HepG2 (cell line): ENCODE measurements around the gene CTDSP1. TPM values are rescaled to one million over a fixed set of nuclear protein-coding genes. Genes with fewer than 3 reads are reported as not detected.

Experiments used
- ARID2 ChIP-seq: sonication (generic); formaldehyde crosslinking; IDR thresholded peaks from 2 replicates; pipeline ENCODE4 v1.8.1; 2022; ENCODE audit warnings: mild to moderate bottlenecking, missing genetic modification reagents, borderline replicate concordance
- ARID5B ChIP-seq: IDR thresholded peaks from 2 replicates; pipeline ENCODE4 v1.4.0; 2020; ENCODE audit warnings: mild to moderate bottlenecking, missing genetic modification reagents
- BRD4 ChIP-seq: sonication (generic); formaldehyde crosslinking; IDR thresholded peaks from 2 replicates; pipeline ENCODE4 v1.4.0; 2020; ENCODE audit warnings: missing genetic modification reagents
- EZH2 ChIP-seq: conservative IDR thresholded peaks from 2 replicates; pipeline ENCODE4 v1.6.1; 2012; ENCODE audit warnings: mild to moderate bottlenecking, low read depth, low read length, moderate library complexity
- GABPB1 ChIP-seq: IDR thresholded peaks from 2 replicates; pipeline ENCODE4 v1.6.1; 2016; ENCODE audit warnings: mild to moderate bottlenecking, missing genetic modification reagents, moderate library complexity, missing compliant biosample characterization
- KLF13 ChIP-seq: sonication (generic); formaldehyde crosslinking; IDR thresholded peaks from 2 replicates; pipeline ENCODE4 v1.4.0; 2020; ENCODE audit warnings: mild to moderate bottlenecking, missing genetic modification reagents
- KLF16 ChIP-seq, 2 experiments: sonication (generic) in 1 of 2; formaldehyde crosslinking in 1 of 2; IDR thresholded peaks; 2 replicates each; pipeline versions ENCODE4 v1.6.1 to v1.8.0; 2016 to 2023; ENCODE audit warnings: missing genetic modification reagents in 2 of 2, missing compliant biosample characterization in 1 of 2
- MAFK ChIP-seq, 2 experiments: IDR thresholded peaks in 1 of 2; conservative IDR thresholded peaks in 1 of 2; 2 replicates each; pipeline ENCODE4 v1.6.1; 2011; ENCODE audit warnings: improper control_type of control experiment in 2 of 2, low read length in 2 of 2
- SMAD3 ChIP-seq: sonication (generic); formaldehyde crosslinking; IDR thresholded peaks from 2 replicates; pipeline ENCODE4 v1.4.0; 2020; ENCODE audit warnings: missing genetic modification reagents
- TOPORS ChIP-seq: sonication (generic); formaldehyde crosslinking; IDR thresholded peaks from 2 replicates; pipeline ENCODE4 v1.8.0; 2023; ENCODE audit warnings: mild to moderate bottlenecking, missing genetic modification reagents
- ZFP36L2 ChIP-seq: sonication (generic); formaldehyde crosslinking; IDR thresholded peaks from 2 replicates; pipeline ENCODE4 v1.4.0; 2020; ENCODE audit warnings: missing genetic modification reagents
- ZIK1 ChIP-seq: sonication (generic); formaldehyde crosslinking; IDR thresholded peaks from 2 replicates; pipeline ENCODE4 v1.5.0; 2020; ENCODE audit warnings: mild to moderate bottlenecking, low read depth, missing genetic modification reagents, borderline replicate concordance
- ZNF280B ChIP-seq: sonication (generic); formaldehyde crosslinking; IDR thresholded peaks from 2 replicates; pipeline ENCODE4 v1.5.0; 2020; ENCODE audit warnings: missing genetic modification reagents, mild to moderate bottlenecking, borderline replicate concordance
- ZNF343 ChIP-seq: sonication (generic); formaldehyde crosslinking; IDR thresholded peaks from 2 replicates; pipeline ENCODE4 v1.4.0; 2020; ENCODE audit warnings: mild to moderate bottlenecking, missing genetic modification reagents
- ZNF484 ChIP-seq: sonication (generic); formaldehyde crosslinking; IDR thresholded peaks from 2 replicates; pipeline ENCODE4 v1.5.1; 2020; ENCODE audit warnings: mild to moderate bottlenecking, low read depth, missing genetic modification reagents, borderline replicate concordance
- ZNF501 ChIP-seq: sonication (generic); formaldehyde crosslinking; IDR thresholded peaks from 2 replicates; pipeline ENCODE4 v1.5.1; 2020; ENCODE audit warnings: mild to moderate bottlenecking, moderate library complexity, missing genetic modification reagents
- ZNF687 ChIP-seq: sonication (generic); formaldehyde crosslinking; IDR thresholded peaks from 2 replicates; pipeline ENCODE4 v1.5.1; 2020; ENCODE audit warnings: mild to moderate bottlenecking, missing genetic modification reagents, moderate library complexity
- ZSCAN21 ChIP-seq: sonication (generic); formaldehyde crosslinking; IDR thresholded peaks from 2 replicates; pipeline ENCODE4 v1.8.0; 2022; ENCODE audit warnings: mild to moderate bottlenecking, missing genetic modification reagents, moderate library complexity, borderline replicate concordance
- polyA plus RNA-seq, 8 experiments: library from polyadenylated mRNA; depleted of rRNA in 3 of 8; stranded (reverse) in 7 of 8; unstranded in 1 of 8; fragments of >200 nt; fragmentation: Illumina TruSeq in 4 of 8; extraction: Trizol in 4 of 8; gene quantifications; 2 replicates each; pipeline versions ENCODE4 v1.2.1 to v1.2.3, GENCODE V29; 2011 to 2016; ENCODE audit warnings: low read depth in 4 of 8, missing spikeins in 1 of 8, mixed read lengths in 1 of 8; ENCODE audit not compliant: insufficient read depth in 1 of 8
- total RNA-seq, 5 experiments: library from RNA; depleted of rRNA; stranded (reverse); fragments of >200 nt; fragmentation: Illumina TruSeq; extraction: Trizol; gene quantifications; 2 replicates each; pipeline ENCODE4 v1.2.3, GENCODE V29; 2016; ENCODE audit warnings: low read depth in 1 of 5

CTDSP1 gene
- total and polyA plus RNA-seq, 2 of the 13 experiments (the other 11 are each of a cell fraction or from before 2014, with no cell fraction given), result 91.0 to 268 TPM

- peak; percentile 23; the same call in 1 of the 2 replicates for TF ChIP-seq KLF13 (CRISPR knock-in tag)
- no peak for TF ChIP-seq ZNF484
- TF ChIP-seq ARID2 (CRISPR knock-in tag), result peak; percentile 66; the same call in 1 of the 2 replicates
- 0 out of 2 replicates have a peak, but pooled peaks have one; percentile 13 for TF ChIP-seq BRD4
- TF ChIP-seq ZNF280B (CRISPR knock-in tag), result peak; percentile 80; the same call in 1 of the 2 replicates
- peak; percentile 86 for TF ChIP-seq ARID5B (CRISPR knock-in tag)
- peak; percentile 65; the same call in 1 of the 2 replicates for TF ChIP-seq ZSCAN21 (CRISPR knock-in tag)
- no peak for TF ChIP-seq ZFP36L2 (CRISPR knock-in tag)
- TF ChIP-seq ZNF501, result peak; percentile 93
- peak; percentile 75 for TF ChIP-seq GABPB1
- peak in 1 of 2 experiments; percentile 41; a peak in 1 of 4 replicates for TF ChIP-seq KLF16 (CRISPR knock-in tag; IDR thresholded peaks at IDR 0.05)
- no peak for TF ChIP-seq MAFK (conservative IDR thresholded peaks at IDR 0.05 in 1 of 2, IDR thresholded peaks at IDR 0.05 in 1 of 2; ENCODE audit: low read length in 2 of 2)
- peak; percentile 93 for TF ChIP-seq ZNF343 (CRISPR knock-in tag)
- 0 out of 2 replicates have a peak, but pooled peaks have one; percentile 55 for TF ChIP-seq TOPORS
- TF ChIP-seq ZIK1 (CRISPR knock-in tag), result peak; percentile 96; the same call in 1 of the 2 replicates
- TF ChIP-seq SMAD3 (CRISPR knock-in tag), result 0 out of 2 replicates have a peak, but pooled peaks have one; percentile 17
- no peak for TF ChIP-seq EZH2
- peak; percentile 93 for TF ChIP-seq ZNF687
These were observed 1.5 kb downstream of the CTDSP1 start (continued) for GRCh38 chr2:218400930-218401881.
